K562 (cell line): ENCODE measurements around the gene IRF2BP2. TPM values are rescaled to one million over a fixed set of nuclear protein-coding genes. Genes with fewer than 3 reads are reported as not detected.

Experiments used
- BMI1 ChIP-seq: fragments of 150-350 bp; IDR thresholded peaks from 2 replicates; pipeline ENCODE4 v1.6.1; 2014; ENCODE audit warnings: low read length
- CBX1 ChIP-seq: sonication (generic); IDR thresholded peaks from 2 replicates; pipeline ENCODE4 v1.6.1; 2016; ENCODE audit warnings: antibody characterized with exemption, low read depth, mild to moderate bottlenecking
- MXI1 ChIP-seq: IDR thresholded peaks from 2 replicates; pipeline ENCODE4 v1.6.1; 2011; ENCODE audit warnings: low read depth, mild to moderate bottlenecking, improper control_type of control experiment, low read length
- MYC ChIP-seq, 2 experiments: fragments of 250-450 bp in 1 of 2; sonication (Bioruptor Pico) in 1 of 2; IDR thresholded peaks; 2 replicates each; pipeline versions ENCODE4 v1.5.1 to v1.6.1; 2012 to 2021; ENCODE audit warnings: low read depth in 2 of 2, borderline replicate concordance in 1 of 2, improper control_type of control experiment in 1 of 2, low read length in 1 of 2, mild to moderate bottlenecking in 1 of 2, moderate library complexity in 1 of 2
- PPARD ChIP-seq: fragments of 250-450 bp; sonication (Bioruptor Pico); IDR thresholded peaks from 2 replicates; pipeline ENCODE4 v1.8.0; 2022; ENCODE audit warnings: inconsistent platforms, mild to moderate bottlenecking, moderate library complexity
- PRMT5 ChIP-seq: sonication (generic); formaldehyde crosslinking; IDR thresholded peaks from 2 replicates; pipeline ENCODE4 v1.5.0; 2020; ENCODE audit warnings: missing genetic modification reagents
- RNF2 ChIP-seq: sonication (generic); IDR thresholded peaks from 2 replicates; pipeline ENCODE4 v1.6.1; 2016
- TSC22D4 ChIP-seq: fragments of 450-650 bp; IDR thresholded peaks from 2 replicates; pipeline ENCODE4 v1.6.1; 2016; ENCODE audit warnings: missing genetic modification characterization, missing biosample characterization, control low read depth
- XRCC4 ChIP-seq: IDR thresholded peaks from one replicate; pipeline ENCODE4 v1.6.1; 2011; ENCODE audit not compliant: insufficient read depth, insufficient read length; ENCODE audit errors: extremely low read depth
- ZFX ChIP-seq: sonication (generic); formaldehyde crosslinking; IDR thresholded peaks from 2 replicates; pipeline ENCODE4 v1.8.0; 2022; ENCODE audit warnings: mild to moderate bottlenecking, missing genetic modification reagents, moderate library complexity
- ZNF584 ChIP-seq: fragments of 200-800 bp; sonication (Bioruptor generic); IDR thresholded peaks from 2 replicates; pipeline ENCODE4 v1.6.1; 2016; ENCODE audit warnings: low read depth, mild to moderate bottlenecking, missing genetic modification characterization, missing compliant biosample characterization
- ZNF668 ChIP-seq: fragments of 250-450 bp; sonication (Bioruptor Pico); IDR thresholded peaks from 2 replicates; pipeline ENCODE4 v1.8.0; 2022; ENCODE audit warnings: mild to moderate bottlenecking, inconsistent platforms
- polyA plus RNA-seq, 8 experiments: library from polyadenylated mRNA; depleted of rRNA in 4 of 8; stranded (reverse) in 5 of 8; unstranded in 3 of 8; fragments of >200 nt; fragmentation: Nextera tagmentation in 2 of 8; fragmentation: Illumina TruSeq in 1 of 8; extraction: Ambion mirVana in 2 of 8; extraction: Trizol in 1 of 8; gene quantifications; 2 replicates each; pipeline versions ENCODE4 v1.2.1 to v1.2.3, GENCODE V29; 2011 to 2014; ENCODE audit warnings: inconsistent platforms in 1 of 8, missing spikeins in 1 of 8
- total RNA-seq, 7 experiments: library from RNA; depleted of rRNA in 6 of 7; stranded (reverse); fragments of >200 nt in 6 of 7; fragmentation: Illumina TruSeq in 2 of 7; extraction: Trizol in 2 of 7; gene quantifications; 2 replicates each; pipeline versions ENCODE4 v1.2.1 to v1.2.3, GENCODE V29; 2011 to 2021; ENCODE audit warnings: low replicate concordance in 1 of 7
- TF ChIP-seq, protein P1 (sequence below), 2 experiments: fragments of 200-800 bp in 1 of 2; sonication (Bioruptor generic) in 1 of 2; sonication (generic) in 1 of 2; formaldehyde crosslinking in 1 of 2; IDR thresholded peaks in 1 of 2; conservative IDR thresholded peaks in 1 of 2; 2 replicates each; pipeline versions ENCODE4 v1.5.0 to v1.6.1; 2016 to 2020; ENCODE audit warnings: missing compliant biosample characterization in 1 of 2, missing genetic modification characterization in 1 of 2, missing genetic modification reagents in 1 of 2
- TF ChIP-seq, protein P2 (sequence below): sonication (generic); formaldehyde crosslinking; IDR thresholded peaks from 2 replicates; pipeline ENCODE4 v1.8.0; 2023; ENCODE audit warnings: mild to moderate bottlenecking, missing genetic modification reagents
- TF ChIP-seq, protein P3 (sequence below): fragments of 450-650 bp; conservative IDR thresholded peaks from 2 replicates; pipeline ENCODE4 v1.6.1; 2016; ENCODE audit warnings: missing genetic modification characterization, low read depth, mild to moderate bottlenecking, control low read depth, missing compliant biosample characterization
- TF ChIP-seq, protein P4 (sequence below), 3 experiments: fragments of 200-800 bp in 1 of 3; fragments of 250-450 bp in 1 of 3; fragments of 450-650 bp in 1 of 3; sonication (Bioruptor Pico) in 1 of 3; sonication (Bioruptor generic) in 1 of 3; formaldehyde crosslinking in 1 of 3; IDR thresholded peaks; 2 replicates each; pipeline versions ENCODE4 v1.6.1 to v1.8.0; 2016 to 2022; ENCODE audit warnings: mild to moderate bottlenecking in 2 of 3, missing genetic modification characterization in 2 of 3, missing compliant biosample characterization in 1 of 3, moderate library complexity in 1 of 3

Gene IRF2BP2
- total and polyA plus RNA-seq, 9 of the 15 experiments (the other 6 are each of a cell fraction or from before 2014, with no cell fraction given), result 7.7 to 68.6 (median 22.1) TPM

DNA sequence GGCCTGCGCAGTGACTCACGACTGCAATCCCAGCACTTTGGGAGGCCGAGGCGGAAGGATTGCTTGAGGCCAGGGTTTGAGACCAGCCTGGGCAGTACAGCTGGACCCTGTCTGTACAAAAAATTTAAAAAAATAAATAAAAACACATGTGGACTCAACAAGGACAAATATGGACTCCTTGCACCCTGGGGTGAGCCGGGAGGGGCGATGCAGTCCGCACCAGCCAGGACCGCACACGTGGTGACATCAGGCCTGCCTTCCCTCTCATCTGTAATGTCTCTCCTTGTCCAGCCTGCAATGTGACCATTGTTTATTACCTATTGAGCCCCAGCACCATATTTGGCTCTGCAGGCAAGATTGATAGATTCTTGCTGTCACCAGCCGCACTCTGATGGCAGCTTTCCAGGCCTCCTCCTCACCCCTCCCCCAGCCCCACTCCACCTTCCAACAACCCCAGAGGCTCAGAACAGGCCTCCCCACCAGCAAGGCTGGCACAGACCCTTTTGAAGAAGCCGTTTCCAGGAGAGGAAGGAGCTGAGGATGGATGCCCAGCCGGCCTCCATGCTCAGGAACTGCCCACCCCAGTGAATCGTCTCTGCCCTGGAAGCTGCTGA, 55.2 kb downstream of the IRF2BP2 start (continued):
- TF ChIP-seq, protein P1, sequence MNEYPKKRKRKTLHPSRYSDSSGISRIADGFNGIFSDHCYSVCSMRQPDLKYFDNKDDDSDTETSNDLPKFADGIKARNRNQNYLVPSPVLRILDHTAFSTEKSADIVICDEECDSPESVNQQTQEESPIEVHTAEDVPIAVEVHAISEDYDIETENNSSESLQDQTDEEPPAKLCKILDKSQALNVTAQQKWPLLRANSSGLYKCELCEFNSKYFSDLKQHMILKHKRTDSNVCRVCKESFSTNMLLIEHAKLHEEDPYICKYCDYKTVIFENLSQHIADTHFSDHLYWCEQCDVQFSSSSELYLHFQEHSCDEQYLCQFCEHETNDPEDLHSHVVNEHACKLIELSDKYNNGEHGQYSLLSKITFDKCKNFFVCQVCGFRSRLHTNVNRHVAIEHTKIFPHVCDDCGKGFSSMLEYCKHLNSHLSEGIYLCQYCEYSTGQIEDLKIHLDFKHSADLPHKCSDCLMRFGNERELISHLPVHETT (CRISPR knock-in tag; conservative IDR thresholded peaks at IDR 0.05 in 1 of 2, IDR thresholded peaks at IDR 0.05 in 1 of 2), result peak in 1 of 2 experiments; percentile 84; a peak in 2 of 4 replicates
- no peak for TF ChIP-seq ZNF668 (CRISPR knock-in tag)
- peak; percentile 56; the same call in 1 of the 2 replicates for TF ChIP-seq ZFX (CRISPR knock-in tag)
- TF ChIP-seq, protein P2, sequence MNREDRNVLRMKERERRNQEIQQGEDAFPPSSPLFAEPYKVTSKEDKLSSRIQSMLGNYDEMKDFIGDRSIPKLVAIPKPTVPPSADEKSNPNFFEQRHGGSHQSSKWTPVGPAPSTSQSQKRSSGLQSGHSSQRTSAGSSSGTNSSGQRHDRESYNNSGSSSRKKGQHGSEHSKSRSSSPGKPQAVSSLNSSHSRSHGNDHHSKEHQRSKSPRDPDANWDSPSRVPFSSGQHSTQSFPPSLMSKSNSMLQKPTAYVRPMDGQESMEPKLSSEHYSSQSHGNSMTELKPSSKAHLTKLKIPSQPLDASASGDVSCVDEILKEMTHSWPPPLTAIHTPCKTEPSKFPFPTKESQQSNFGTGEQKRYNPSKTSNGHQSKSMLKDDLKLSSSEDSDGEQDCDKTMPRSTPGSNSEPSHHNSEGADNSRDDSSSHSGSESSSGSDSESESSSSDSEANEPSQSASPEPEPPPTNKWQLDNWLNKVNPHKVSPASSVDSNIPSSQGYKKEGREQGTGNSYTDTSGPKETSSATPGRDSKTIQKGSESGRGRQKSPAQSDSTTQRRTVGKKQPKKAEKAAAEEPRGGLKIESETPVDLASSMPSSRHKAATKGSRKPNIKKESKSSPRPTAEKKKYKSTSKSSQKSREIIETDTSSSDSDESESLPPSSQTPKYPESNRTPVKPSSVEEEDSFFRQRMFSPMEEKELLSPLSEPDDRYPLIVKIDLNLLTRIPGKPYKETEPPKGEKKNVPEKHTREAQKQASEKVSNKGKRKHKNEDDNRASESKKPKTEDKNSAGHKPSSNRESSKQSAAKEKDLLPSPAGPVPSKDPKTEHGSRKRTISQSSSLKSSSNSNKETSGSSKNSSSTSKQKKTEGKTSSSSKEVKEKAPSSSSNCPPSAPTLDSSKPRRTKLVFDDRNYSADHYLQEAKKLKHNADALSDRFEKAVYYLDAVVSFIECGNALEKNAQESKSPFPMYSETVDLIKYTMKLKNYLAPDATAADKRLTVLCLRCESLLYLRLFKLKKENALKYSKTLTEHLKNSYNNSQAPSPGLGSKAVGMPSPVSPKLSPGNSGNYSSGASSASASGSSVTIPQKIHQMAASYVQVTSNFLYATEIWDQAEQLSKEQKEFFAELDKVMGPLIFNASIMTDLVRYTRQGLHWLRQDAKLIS (CRISPR knock-in tag), result no peak
- TF ChIP-seq RNF2, result peak; percentile 76; the same call in 1 of the 2 replicates
- TF ChIP-seq, protein P3, sequence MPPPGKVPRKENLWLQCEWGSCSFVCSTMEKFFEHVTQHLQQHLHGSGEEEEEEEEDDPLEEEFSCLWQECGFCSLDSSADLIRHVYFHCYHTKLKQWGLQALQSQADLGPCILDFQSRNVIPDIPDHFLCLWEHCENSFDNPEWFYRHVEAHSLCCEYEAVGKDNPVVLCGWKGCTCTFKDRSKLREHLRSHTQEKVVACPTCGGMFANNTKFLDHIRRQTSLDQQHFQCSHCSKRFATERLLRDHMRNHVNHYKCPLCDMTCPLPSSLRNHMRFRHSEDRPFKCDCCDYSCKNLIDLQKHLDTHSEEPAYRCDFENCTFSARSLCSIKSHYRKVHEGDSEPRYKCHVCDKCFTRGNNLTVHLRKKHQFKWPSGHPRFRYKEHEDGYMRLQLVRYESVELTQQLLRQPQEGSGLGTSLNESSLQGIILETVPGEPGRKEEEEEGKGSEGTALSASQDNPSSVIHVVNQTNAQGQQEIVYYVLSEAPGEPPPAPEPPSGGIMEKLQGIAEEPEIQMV (tag), result no peak
- no peak for TF ChIP-seq PPARD
- TF ChIP-seq ZNF584 (CRISPR knock-in tag), result peak; percentile 26; the same call in 1 of the 2 replicates
- TF ChIP-seq BMI1, result no peak
- no peak for TF ChIP-seq CBX1
- TF ChIP-seq TSC22D4, result no peak
- no peak for TF ChIP-seq XRCC4
- TF ChIP-seq, protein P4, sequence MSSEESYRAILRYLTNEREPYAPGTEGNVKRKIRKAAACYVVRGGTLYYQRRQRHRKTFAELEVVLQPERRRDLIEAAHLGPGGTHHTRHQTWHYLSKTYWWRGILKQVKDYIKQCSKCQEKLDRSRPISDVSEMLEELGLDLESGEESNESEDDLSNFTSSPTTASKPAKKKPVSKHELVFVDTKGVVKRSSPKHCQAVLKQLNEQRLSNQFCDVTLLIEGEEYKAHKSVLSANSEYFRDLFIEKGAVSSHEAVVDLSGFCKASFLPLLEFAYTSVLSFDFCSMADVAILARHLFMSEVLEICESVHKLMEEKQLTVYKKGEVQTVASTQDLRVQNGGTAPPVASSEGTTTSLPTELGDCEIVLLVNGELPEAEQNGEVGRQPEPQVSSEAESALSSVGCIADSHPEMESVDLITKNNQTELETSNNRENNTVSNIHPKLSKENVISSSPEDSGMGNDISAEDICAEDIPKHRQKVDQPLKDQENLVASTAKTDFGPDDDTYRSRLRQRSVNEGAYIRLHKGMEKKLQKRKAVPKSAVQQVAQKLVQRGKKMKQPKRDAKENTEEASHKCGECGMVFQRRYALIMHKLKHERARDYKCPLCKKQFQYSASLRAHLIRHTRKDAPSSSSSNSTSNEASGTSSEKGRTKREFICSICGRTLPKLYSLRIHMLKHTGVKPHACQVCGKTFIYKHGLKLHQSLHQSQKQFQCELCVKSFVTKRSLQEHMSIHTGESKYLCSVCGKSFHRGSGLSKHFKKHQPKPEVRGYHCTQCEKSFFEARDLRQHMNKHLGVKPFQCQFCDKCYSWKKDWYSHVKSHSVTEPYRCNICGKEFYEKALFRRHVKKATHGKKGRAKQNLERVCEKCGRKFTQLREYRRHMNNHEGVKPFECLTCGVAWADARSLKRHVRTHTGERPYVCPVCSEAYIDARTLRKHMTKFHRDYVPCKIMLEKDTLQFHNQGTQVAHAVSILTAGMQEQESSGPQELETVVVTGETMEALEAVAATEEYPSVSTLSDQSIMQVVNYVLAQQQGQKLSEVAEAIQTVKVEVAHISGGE (CRISPR knock-in tag; IDR thresholded peaks at IDR 0.05), result no peak; a peak in 1 of 6 replicates
- peak; percentile 89 for TF ChIP-seq MYC (IDR thresholded peaks at IDR 0.05; ENCODE audit: low read depth, low read length)
- no peak; the same call in 1 of the 2 replicates for TF ChIP-seq MYC (CRISPR knock-in tag; IDR thresholded peaks at IDR 0.05; ENCODE audit: borderline replicate concordance, low read depth)
- TF ChIP-seq MXI1, result no peak
- TF ChIP-seq PRMT5, result no peak
